ELR (cell line): ENCODE data around the gene DERL3.
A peak's percentile ranks its signal among the peaks of the same experiment; 100 is the strongest.
"Not testable (repeated sequence)": the region's sequence is repeated elsewhere in the genome, so short reads cannot be mapped to it uniquely, and the experiment has no call there.

Experiments
- DNase-seq: peaks from one replicate; pipeline ENCODE4 v3.0.0-alpha.2; 2015; ENCODE audit warnings: low read depth

DERL3 gene

GRCh38 chr22:23838681-23839468, at the start of gene DERL3:
TSS of gene DERL3 (minus strand) at chr22:23839006. CDS start at chr22:23838987, 19 bp downstream.
- peak; percentile 76 for DNase-seq

DNA sequence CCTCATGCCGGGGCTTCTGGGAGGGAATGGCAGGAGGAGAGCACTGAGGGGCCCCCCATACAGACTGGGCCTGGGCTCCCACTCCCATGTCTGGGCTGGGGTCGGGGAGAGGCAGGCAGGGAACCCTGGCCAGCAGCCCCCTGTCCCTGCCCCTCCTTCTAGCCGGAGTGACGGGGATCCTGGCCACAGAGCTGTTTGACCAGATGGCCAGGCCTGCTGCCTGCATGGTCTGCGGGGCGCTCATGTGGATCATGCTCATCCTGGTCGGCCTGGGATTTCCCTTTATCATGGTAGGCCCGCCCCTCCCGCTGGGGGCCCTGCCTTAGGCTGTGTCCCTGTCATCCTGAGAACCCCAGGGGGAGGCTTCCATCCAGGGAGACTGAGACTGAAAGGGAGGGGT, 45.3 kb upstream of the DERL3 start:
- no peak for DNase-seq

DNA sequence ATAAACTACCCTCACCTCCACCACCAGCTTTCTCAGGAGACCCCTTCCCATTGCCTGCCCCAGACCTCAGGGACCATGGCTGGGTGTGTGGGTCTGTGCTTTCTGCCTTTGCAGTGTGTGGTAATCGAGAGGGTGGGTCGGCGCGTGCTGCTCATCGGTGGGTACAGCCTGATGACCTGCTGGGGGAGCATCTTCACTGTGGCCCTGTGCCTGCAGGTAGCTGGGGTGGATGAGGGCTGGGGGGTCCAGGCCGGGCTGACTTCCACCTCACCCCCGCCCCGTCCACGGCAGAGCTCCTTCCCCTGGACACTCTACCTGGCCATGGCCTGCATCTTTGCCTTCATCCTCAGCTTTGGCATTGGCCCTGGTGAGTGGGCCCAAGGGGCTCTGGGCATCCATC, 44.9 kb upstream of the DERL3 start:
- no peak for DNase-seq

GRCh38 chr22:23882370-23882769, 43.6 kb upstream of the DERL3 start:
- no peak for DNase-seq

DNA sequence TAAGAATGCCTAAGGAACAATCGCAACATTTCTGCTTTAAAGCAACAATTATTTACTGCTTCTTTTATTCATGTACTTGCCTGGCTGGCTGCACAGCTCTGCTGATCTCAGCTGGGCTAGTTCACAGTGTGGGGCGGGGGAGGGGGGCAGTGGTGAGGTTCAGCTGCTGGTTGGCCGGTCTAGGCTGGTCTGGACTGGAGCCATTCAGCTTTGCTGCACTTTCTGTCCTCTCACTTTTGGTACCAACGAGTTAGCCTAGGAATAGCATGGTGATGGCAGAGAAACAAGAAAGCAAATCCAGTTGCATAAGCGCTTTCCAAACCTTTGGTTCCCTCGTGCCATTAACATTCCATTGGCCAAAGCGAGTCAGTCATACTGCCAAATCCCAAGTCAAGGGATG, 39.4 kb upstream of the DERL3 start:
- DNase-seq, result no peak

DNA sequence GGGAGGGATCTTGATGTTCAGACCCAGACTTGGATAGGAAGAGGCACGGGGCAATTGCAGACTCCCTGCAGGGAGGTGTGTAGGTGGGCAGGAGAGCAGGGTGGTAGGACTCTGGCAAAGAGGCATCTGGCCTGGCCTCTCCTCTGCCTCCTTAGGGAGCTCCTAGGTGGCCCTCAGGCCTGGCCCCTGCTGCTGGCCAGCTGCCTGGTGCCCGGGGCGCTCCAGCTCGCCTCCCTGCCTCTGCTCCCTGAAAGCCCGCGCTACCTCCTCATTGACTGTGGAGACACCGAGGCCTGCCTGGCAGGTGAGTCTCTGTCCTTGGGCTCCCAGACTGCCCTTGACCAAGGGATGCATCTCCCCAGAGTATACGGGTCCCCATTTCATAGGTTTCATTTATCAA, 38.8 kb upstream of the DERL3 start:
- DNase-seq, result no peak

- DNase-seq, result no peak
These were observed 37.0 kb upstream of the DERL3 start for GRCh38 chr22:23875801-23876200.

DNA sequence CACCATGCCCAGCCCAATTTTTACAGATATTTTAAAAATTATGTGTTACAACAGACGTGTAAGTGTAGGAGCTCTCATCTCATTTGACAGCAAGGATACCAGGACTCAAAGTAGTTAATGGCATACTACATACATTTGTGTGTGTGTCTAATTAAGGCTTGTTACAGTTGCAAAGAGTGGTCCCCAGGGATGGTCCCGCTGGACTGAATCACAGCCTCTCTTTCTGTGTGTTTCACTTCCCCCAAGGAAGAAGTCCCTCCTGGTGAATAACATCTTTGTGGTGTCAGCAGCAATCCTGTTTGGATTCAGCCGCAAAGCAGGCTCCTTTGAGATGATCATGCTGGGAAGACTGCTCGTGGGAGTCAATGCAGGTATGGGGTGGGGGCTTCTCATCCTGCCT, 36.1 kb upstream of the DERL3 start:
- no peak for DNase-seq

GRCh38 chr22:23868580-23868979, 29.8 kb upstream of the DERL3 start:
- no peak for DNase-seq

DNA sequence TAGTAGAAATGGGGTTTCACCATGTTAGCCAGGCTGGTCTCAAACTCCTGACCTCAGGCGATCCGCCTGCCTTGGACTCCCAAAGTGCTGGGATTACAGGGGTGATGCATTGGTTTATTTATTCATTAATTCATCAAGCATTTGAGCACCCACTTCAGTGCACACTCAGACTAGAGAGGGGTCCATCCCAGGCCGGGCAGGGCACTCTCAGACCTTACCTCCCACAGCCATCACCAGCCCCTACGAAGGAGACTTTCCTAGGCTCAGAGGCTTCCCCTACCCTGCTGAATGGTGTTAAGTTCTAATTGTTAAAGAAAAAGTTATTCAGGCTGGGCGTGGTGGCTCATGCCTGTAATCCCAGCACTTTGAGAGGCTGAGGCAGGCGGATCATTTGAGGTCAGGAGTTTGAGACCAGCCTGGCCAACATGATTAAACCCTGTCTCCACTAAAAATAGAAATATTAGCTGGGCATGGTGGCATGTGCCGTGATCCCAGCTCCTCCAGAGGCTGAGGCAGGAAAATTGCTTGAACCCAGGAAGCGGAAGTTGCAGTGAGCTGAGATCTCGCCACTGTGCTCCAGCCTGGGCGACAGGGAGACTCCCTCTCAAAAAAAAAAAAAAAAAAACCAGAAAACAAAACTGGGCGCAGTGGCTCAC, 25.8 kb upstream of the DERL3 start:
- DNase-seq, result not testable (repeated sequence)

DNA sequence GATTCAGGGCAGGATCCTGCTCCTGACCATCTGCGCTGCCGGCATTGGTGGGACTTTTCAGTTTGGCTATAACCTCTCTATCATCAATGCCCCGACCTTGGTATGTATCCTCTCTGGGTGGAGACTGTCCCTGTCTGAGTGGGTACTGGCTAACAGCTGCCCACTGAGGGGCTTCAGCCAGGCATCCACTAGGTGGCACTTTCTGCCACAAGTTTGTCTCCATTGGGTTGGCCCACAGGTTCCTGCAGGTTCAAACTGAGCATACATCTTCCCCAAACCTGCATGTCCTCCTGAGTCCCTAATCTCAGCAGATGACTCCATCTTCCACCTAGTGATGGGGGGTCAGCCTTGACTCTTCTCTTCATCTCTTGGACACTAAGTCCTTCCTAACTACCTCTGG, 23.3 kb upstream of the DERL3 start:
- peak; percentile 62 for DNase-seq

- not testable (repeated sequence) for DNase-seq
These were observed 21.4 kb upstream of the DERL3 start for GRCh38 chr22:23860187-23860586.

- DNase-seq, result no peak
These were observed 20.4 kb upstream of the DERL3 start for GRCh38 chr22:23859201-23859600.

- DNase-seq, result no peak
These were observed 19.6 kb upstream of the DERL3 start for GRCh38 chr22:23858484-23858815.

DNA sequence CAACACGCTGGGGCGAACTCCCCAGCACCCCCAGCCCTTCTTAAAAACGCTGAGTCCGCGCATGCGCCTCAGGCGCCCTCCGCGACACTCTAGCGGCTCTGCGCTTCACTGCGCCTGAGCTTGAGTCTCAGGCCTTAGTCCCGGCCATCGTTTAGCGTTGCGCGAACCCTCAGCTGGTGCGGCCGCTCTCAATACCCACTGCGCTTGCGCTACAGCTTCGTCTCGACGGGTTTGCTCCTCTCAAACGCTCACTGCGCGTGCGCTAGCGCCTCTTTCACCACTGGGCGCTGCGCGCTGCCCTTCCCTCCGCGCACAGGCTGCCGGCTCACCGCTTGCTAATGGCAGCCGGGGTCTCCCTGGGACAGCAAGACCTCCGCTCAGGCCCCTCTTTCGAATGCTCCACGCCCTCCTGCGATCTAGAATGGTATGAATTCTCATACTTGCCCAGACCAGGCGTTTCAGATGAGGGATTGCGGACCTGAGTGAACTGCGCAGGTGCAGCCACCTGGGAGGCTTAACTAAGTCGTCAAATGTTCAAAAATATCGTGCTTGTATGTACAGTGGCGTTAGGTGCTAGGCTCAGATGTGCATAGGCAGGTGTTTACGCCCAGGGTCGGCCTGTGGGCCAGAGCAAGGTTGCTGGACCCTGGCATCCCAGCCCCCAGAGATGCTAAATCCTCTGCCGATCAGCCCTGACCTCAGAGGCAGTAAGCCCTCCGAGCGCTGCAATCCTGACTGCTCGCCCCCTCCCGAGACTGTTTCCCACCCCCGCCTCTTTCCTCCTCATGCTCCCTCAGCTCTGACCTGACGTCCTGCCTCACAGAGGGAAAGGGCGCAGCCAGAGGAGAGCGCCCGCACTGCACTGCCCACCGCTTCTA, 19.0 kb upstream of the DERL3 start, which contains the start of gene SLC2A11:
SLC2A11 (plus strand) TSS at position 270 of the 878 bp plus-strand sequence; CDS start at position 395, 125 bp downstream.
- DNase-seq, result peak; percentile 99

DNA sequence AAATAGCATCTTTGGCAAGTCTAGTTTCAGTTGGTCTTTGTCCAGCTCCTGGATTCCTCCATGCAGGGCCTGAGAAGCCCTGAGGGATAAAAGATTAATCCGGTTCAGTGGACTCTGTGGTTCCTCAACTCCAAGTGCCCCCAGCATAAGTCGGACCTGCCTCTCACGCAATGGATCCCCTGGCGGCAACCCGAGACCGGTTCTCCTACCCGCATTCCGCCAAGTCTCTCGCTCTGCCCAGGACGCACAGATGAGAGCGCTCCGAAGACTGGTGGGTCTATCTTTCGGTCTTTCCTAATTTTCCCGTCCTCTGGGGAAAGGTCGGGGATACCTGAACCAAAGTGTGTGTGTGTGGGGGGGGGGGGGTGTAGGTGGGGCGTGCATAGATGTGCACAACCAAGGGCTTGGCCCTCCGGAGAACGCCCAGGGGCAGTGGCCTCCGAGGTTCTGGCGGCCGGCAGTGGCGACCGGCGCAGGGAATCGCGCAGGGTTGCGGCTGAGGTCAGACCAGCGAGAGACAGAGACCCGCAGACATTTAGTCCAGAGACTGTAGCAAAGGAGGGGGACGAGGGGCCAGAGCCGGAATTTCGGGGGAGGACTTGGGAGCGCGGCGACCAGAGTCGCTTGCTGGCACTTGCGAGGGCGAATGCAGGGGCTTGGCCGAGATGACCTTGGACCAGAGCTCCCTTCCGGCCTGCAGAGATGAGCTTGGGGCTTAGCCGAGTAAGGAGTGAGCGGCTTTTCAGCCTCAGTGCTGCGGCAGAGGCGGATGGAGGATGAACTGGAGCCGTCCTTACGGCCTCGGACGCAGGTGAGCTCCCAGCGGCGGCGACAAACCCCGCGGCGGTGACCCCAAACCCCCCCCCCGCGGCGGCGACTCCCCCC, 18.2 kb upstream of the DERL3 start:
- peak; percentile 74 for DNase-seq

DNA sequence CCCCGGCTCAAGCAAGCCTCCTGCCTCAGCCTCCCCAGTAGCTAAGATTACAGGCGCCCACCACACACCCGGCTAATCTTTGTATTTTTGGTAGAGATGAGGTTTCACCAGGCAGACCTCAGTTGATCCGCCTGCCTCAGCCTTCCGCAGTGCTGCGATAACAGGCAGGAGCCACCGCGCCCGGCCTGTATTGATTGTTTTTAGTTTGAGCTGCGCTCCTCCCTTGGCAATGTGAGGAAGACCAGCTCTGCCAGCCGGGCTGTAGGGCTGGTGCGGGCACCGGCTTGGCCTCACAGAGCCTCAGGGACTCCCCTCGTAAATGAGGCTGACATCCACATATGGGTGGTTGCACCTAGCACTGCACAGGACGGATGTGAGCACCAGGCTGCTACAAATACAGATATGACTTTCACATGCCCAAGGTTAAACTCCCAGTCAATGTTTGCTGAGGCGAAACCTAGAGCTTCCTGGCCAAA, 11.4 kb upstream of the DERL3 start:
- DNase-seq, result no peak

GRCh38 chr22:23849009-23850006, 10.5 kb upstream of the DERL3 start:
- DNase-seq, result peak; percentile 82

DNA sequence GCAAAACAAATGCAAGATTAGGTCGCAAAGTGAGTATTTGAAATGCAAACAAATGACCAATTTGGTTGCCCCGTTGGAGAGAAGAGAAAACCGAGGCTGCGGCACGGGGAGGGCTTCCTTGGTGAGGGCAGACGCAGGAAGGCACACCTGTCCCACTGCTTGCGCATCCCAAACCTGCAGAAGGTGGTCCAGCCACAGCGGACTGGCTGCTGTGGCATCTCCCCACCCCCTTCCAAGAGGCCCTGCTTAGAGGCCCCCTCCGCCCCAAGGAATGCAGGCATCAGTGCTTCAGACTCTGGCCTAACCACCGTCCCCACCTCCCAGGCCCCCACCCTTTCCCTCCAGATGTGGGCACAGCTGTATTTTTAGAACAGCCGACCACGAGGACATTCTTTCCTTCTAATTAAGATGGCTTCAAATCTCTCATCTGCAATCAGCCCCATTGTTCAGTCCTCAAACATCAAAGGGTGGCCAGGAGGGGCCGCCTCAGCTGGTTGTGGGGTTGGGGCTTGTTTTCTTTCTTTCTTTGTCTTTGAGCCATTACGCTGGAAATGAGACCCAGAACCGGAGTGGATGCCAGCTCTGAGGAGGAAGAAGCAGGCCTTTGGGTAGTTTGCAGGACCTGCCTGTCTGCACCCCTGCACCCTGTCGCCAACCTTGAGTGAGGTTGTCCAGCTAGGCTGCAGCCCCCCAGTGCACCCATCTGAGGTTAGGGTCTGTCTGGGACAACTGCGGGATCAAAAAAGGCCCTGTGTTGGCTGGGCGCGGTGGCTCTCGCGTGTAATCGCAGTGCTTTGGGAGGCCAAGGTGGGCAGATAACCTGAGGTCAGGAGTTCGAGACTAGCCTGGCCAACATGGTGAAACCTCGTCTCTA, 9.4 kb upstream of the DERL3 start:
- no peak for DNase-seq
